ENCODE data around the gene ELMO2.

ELMO2 gene, protein sequence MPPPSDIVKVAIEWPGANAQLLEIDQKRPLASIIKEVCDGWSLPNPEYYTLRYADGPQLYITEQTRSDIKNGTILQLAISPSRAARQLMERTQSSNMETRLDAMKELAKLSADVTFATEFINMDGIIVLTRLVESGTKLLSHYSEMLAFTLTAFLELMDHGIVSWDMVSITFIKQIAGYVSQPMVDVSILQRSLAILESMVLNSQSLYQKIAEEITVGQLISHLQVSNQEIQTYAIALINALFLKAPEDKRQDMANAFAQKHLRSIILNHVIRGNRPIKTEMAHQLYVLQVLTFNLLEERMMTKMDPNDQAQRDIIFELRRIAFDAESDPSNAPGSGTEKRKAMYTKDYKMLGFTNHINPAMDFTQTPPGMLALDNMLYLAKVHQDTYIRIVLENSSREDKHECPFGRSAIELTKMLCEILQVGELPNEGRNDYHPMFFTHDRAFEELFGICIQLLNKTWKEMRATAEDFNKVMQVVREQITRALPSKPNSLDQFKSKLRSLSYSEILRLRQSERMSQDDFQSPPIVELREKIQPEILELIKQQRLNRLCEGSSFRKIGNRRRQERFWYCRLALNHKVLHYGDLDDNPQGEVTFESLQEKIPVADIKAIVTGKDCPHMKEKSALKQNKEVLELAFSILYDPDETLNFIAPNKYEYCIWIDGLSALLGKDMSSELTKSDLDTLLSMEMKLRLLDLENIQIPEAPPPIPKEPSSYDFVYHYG

GRCh38 chr20:46406200-46406985, at the start of gene ELMO2:
Gene ELMO2 (minus strand): TSS chr20:46406615. CDS start chr20:46394482, 12,133 bp downstream.
- DNase-seq (ENCODE audit: low read depth), result peak; percentile 90
- peak within 1 kb of the TSS; percentile 69 for H3K4me3 ChIP-seq (ENCODE audit: low read depth, low read length)
- TF ChIP-seq, protein P1, sequence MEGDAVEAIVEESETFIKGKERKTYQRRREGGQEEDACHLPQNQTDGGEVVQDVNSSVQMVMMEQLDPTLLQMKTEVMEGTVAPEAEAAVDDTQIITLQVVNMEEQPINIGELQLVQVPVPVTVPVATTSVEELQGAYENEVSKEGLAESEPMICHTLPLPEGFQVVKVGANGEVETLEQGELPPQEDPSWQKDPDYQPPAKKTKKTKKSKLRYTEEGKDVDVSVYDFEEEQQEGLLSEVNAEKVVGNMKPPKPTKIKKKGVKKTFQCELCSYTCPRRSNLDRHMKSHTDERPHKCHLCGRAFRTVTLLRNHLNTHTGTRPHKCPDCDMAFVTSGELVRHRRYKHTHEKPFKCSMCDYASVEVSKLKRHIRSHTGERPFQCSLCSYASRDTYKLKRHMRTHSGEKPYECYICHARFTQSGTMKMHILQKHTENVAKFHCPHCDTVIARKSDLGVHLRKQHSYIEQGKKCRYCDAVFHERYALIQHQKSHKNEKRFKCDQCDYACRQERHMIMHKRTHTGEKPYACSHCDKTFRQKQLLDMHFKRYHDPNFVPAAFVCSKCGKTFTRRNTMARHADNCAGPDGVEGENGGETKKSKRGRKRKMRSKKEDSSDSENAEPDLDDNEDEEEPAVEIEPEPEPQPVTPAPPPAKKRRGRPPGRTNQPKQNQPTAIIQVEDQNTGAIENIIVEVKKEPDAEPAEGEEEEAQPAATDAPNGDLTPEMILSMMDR (IDR thresholded peaks at IDR 0.05; ENCODE audit: control insufficient read depth, extremely low read depth, insufficient read depth), result no peak

DNA sequence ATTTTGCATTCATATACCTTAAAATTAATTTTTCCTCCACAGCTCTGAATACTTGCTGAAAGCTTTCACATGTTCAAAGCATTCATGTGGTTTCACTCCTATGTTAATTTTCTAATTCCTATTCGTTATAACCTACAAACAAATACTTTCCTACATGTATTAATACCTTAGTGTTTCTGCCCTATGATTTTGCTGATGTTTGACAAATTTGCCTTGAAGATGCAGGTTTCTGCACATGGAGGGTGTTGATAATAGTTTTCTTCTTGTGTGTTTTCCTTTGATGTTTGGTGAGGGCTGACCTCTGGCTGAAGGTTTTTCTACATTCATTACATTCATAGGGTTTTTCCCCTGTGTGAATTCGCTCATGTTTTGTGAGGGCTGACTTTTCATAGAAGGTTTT, 49.3 kb upstream of the ELMO2 start:
- no peak overlapping the region for H3K4me3 ChIP-seq (ENCODE audit: low read depth, low read length)
- DNase-seq (ENCODE audit: low read depth), result no peak
- TF ChIP-seq, protein P1 (IDR thresholded peaks at IDR 0.05; ENCODE audit: control insufficient read depth, extremely low read depth, insufficient read depth), result no peak

DNA sequence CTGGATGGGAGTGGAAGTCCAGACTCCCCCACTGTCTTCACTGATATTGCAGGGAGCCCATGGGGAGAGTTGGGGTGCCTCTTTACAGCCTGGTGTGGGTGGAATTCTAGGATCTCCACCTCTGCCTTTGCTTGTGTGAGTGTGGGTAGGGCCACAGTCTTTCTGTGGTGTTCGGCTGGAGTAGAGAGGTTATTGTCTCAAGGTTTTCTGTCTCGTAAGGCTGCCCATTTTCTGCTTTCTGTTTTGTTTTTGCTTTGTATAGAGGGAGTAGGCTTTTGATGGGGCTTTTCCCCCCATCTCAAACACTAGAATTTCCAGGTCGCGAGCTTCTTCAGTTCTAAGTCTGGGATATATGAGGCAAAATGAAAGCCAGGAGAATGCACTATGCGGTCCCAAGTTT, 40.4 kb upstream of the ELMO2 start:
- TF ChIP-seq, protein P1 (IDR thresholded peaks at IDR 0.05; ENCODE audit: control insufficient read depth, extremely low read depth, insufficient read depth), result no peak
- H3K4me3 ChIP-seq (ENCODE audit: low read depth, low read length), result no peak overlapping the region
- DNase-seq (ENCODE audit: low read depth), result no peak

DNA sequence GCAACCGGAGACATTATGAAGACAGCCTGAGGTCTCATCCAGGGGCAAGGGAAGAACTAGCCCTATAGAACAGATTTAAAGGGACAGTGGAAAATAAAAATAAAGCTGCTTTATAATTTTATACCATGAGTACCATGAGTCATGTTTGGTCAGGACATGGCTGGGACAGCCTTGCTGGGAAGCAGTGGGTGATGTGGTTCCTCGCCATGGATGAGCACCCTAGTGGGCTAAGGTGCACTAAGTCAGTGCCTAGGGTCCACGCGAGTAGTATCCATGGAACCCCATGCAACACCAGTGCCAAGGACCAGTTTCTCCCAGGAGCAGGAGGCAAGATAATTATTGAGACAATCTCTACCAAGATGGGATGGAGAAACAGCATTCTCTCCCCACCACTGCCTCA, 33.4 kb upstream of the ELMO2 start:
- DNase-seq (ENCODE audit: low read depth), result no peak
- TF ChIP-seq, protein P1 (IDR thresholded peaks at IDR 0.05; ENCODE audit: control insufficient read depth, extremely low read depth, insufficient read depth), result no peak
- H3K4me3 ChIP-seq (ENCODE audit: low read depth, low read length), result no peak overlapping the region

- TF ChIP-seq, protein P1 (IDR thresholded peaks at IDR 0.05; ENCODE audit: control insufficient read depth, extremely low read depth, insufficient read depth), result peak; percentile 64
- H3K4me3 ChIP-seq (ENCODE audit: low read depth, low read length), result no peak overlapping the region
- DNase-seq (ENCODE audit: low read depth), result peak; percentile 13
These were observed 31.8 kb upstream of the ELMO2 start for GRCh38 chr20:46438156-46438750.

DNA sequence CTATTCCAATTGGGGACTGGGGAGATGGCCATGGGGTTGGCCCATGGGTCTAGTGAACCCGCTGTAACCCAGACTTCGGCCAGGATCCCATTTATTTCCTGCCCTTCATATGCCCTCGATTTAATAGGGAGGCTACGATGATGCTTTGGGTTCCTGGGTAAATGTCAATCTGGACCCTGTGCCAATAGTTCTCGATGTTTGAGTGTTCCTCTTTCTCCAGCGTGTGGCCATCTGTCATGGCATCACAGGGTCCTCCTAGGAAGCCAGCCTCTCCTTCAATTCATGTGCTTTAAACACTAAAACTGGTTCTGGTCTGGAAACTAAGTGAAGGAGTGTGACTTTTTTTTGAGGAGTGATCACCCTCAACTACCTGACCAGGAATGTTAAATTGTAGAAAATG, 28.7 kb upstream of the ELMO2 start:
- DNase-seq (ENCODE audit: low read depth), result no peak
- TF ChIP-seq, protein P1 (IDR thresholded peaks at IDR 0.05; ENCODE audit: control insufficient read depth, extremely low read depth, insufficient read depth), result no peak
- no peak overlapping the region for H3K4me3 ChIP-seq (ENCODE audit: low read depth, low read length)
